ENCODE data around the gene CIART.

- TF ChIP-seq POLR2A (IDR thresholded peaks at IDR 0.05; ENCODE audit: low read depth, low read length) (no peak), TAF1 (IDR thresholded peaks at IDR 0.05; ENCODE audit: borderline replicate concordance, low read depth, low read length) (no peak), POLR2AphosphoS5 (IDR thresholded peaks at IDR 0.05; ENCODE audit: low read depth, low read length) (no peak)
Measured at GRCh38 chr1:150321826-150322166, 39.4 kb downstream of the CIART start.

Data from GM12892 (cell line).